Astrocyte (in vitro differentiated cells and primary cell): Measurements from ENCODE around the gene OTUB1. TPM values are rescaled to one million over a fixed set of nuclear protein-coding genes. Genes with fewer than 3 reads are reported as not detected.

Experiments used
- DNase-seq: peaks from one replicate; pipeline ENCODE4 v3.0.0-alpha.2; 2010; ENCODE audit warnings: low read depth
- FAIRE-seq: peaks from 2 replicates; lab custom pipeline; 2011; peaks lifted over from hg19 to GRCh38; lab: Jason Lieb, UNC
- H2AFZ ChIP-seq: 2 replicates; pipeline ENCODE4 v1.6.0; 2012; ENCODE audit warnings: low read depth, low read length, inconsistent platforms
- H3K27ac ChIP-seq: 2 replicates; pipeline ENCODE4 v1.5.1; 2011; ENCODE audit warnings: low read depth, low read length, inconsistent platforms
- H3K27me3 ChIP-seq: 2 replicates; pipeline ENCODE4 v1.6.0; 2011; ENCODE audit warnings: low read length, inconsistent platforms; ENCODE audit not compliant: insufficient read depth
- H3K36me3 ChIP-seq: 2 replicates; pipeline ENCODE4 v1.5.1; 2011; ENCODE audit warnings: low read length, inconsistent platforms; ENCODE audit not compliant: insufficient read depth
- H3K4me1 ChIP-seq: 2 replicates; pipeline ENCODE4 v1.5.1; 2011; ENCODE audit warnings: low read length, inconsistent platforms; ENCODE audit not compliant: insufficient read depth
- H3K4me2 ChIP-seq: 2 replicates; pipeline ENCODE4 v1.6.0; 2012; ENCODE audit warnings: low read length, inconsistent platforms
- H3K4me3 ChIP-seq: 2 replicates; pipeline ENCODE4 v1.5.1; 2011; ENCODE audit warnings: low read depth, mild to moderate bottlenecking, low read length, inconsistent platforms; ENCODE audit not compliant: insufficient read depth
- H3K79me2 ChIP-seq: 2 replicates; pipeline ENCODE4 v1.6.0; 2012; ENCODE audit warnings: mild to moderate bottlenecking, low read length, inconsistent platforms; ENCODE audit not compliant: insufficient read depth
- H3K9ac ChIP-seq: 2 replicates; pipeline ENCODE4 v1.6.0; 2012; ENCODE audit warnings: mild to moderate bottlenecking, low read length, inconsistent platforms
- H3K9me3 ChIP-seq: 2 replicates; pipeline ENCODE4 v1.5.1; 2012; ENCODE audit warnings: low read depth, mild to moderate bottlenecking, low read length, inconsistent platforms; ENCODE audit not compliant: insufficient read depth
- H4K20me1 ChIP-seq: 2 replicates; pipeline ENCODE4 v1.6.0; 2012; ENCODE audit warnings: low read length, inconsistent platforms; ENCODE audit not compliant: insufficient read depth
- H3K27ac Mint-ChIP-seq: one replicate; pipeline ENCODE4 v1.8.0; 2021; ENCODE audit warnings: mild to moderate bottlenecking, mixed read lengths; ENCODE audit not compliant: unreplicated experiment
- H3K27me3 Mint-ChIP-seq: one replicate; pipeline ENCODE4 v1.8.0; 2021; ENCODE audit warnings: low read depth, mixed read lengths; ENCODE audit not compliant: unreplicated experiment
- H3K36me3 Mint-ChIP-seq: one replicate; pipeline ENCODE4 v1.8.0; 2021; ENCODE audit warnings: low read depth, mixed read lengths; ENCODE audit not compliant: unreplicated experiment
- H3K4me1 Mint-ChIP-seq: one replicate; pipeline ENCODE4 v1.8.0; 2021; ENCODE audit warnings: low read depth, mixed read lengths; ENCODE audit not compliant: unreplicated experiment
- H3K4me3 Mint-ChIP-seq: one replicate; pipeline ENCODE4 v1.8.0; 2021; ENCODE audit warnings: mild to moderate bottlenecking, moderate library complexity, mixed read lengths; ENCODE audit not compliant: unreplicated experiment
- H3K9me3 Mint-ChIP-seq: one replicate; pipeline ENCODE4 v1.8.0; 2021; ENCODE audit warnings: mild to moderate bottlenecking, mixed read lengths; ENCODE audit not compliant: unreplicated experiment
- EZH2 ChIP-seq: IDR thresholded peaks from 2 replicates; pipeline ENCODE4 v1.6.1; 2012; ENCODE audit warnings: mild to moderate bottlenecking, low read length, inconsistent platforms; ENCODE audit not compliant: insufficient read depth
- total RNA-seq: library from RNA; stranded (reverse); gene quantifications from 2 replicates; pipeline ENCODE4 v1.2.1, GENCODE V29; 2021
- TF ChIP-seq, protein P1 (sequence below): IDR thresholded peaks from 2 replicates; pipeline ENCODE4 v1.5.1; 2011; ENCODE audit warnings: low read depth, mild to moderate bottlenecking, inconsistent platforms, low read length, moderate library complexity; ENCODE audit not compliant: insufficient read depth

The OTUB1 gene
- total RNA-seq, 1 donor from 2014 or later: 78.5 TPM

DNA sequence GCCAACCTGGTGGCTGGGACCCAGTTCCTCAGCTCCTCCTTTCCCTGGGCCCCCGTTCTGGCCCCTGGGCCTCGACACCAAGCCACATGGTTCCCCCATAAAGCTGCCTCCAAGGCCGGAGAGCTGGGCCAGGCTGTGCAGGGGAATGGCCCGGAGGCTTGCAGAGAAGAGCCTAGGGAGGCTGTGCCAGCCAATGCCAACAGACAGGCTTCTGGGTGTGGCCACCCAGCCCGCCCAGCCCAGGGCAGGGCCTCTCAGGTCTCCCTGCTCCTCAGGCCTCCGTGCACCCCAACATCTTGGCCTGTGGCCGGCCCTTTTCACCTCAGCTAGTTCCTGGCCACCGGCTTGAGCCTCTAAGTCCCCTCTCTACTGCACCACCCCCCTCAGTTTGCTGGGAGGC, 32.1 kb downstream of the OTUB1 start:
- no peak for FAIRE-seq
- peaks cover 37% of the 10 kb centered on the region for H3K27me3 Mint-ChIP-seq
- DNase-seq: no peak
- Histone ChIP-seq H3K36me3 (no peaks in the 10 kb centered on the region), H3K27ac (no peak overlapping the region), H3K9me3 (no peaks in the 10 kb centered on the region), H3K9ac (no peak overlapping the region), H3K4me3 (no peak overlapping the region), H3K27me3 (peaks cover 9% of the 10 kb centered on the region), H3K79me2 (no peaks in the 10 kb centered on the region), H3K4me2 (no peak overlapping the region), H4K20me1 (peaks cover 12% of the 10 kb centered on the region), H2AFZ (no peak overlapping the region), H3K4me1 (no peaks in the 10 kb centered on the region)
- no peaks in the 10 kb centered on the region for H3K4me1 Mint-ChIP-seq
- H3K4me3 Mint-ChIP-seq: no peak overlapping the region
- H3K36me3 Mint-ChIP-seq: no peaks in the 10 kb centered on the region
- TF ChIP-seq, protein P1, sequence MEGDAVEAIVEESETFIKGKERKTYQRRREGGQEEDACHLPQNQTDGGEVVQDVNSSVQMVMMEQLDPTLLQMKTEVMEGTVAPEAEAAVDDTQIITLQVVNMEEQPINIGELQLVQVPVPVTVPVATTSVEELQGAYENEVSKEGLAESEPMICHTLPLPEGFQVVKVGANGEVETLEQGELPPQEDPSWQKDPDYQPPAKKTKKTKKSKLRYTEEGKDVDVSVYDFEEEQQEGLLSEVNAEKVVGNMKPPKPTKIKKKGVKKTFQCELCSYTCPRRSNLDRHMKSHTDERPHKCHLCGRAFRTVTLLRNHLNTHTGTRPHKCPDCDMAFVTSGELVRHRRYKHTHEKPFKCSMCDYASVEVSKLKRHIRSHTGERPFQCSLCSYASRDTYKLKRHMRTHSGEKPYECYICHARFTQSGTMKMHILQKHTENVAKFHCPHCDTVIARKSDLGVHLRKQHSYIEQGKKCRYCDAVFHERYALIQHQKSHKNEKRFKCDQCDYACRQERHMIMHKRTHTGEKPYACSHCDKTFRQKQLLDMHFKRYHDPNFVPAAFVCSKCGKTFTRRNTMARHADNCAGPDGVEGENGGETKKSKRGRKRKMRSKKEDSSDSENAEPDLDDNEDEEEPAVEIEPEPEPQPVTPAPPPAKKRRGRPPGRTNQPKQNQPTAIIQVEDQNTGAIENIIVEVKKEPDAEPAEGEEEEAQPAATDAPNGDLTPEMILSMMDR: no peak
- no peak for TF ChIP-seq EZH2
- no peaks in the 10 kb centered on the region for H3K9me3 Mint-ChIP-seq
- H3K27ac Mint-ChIP-seq: no peak overlapping the region

DNA sequence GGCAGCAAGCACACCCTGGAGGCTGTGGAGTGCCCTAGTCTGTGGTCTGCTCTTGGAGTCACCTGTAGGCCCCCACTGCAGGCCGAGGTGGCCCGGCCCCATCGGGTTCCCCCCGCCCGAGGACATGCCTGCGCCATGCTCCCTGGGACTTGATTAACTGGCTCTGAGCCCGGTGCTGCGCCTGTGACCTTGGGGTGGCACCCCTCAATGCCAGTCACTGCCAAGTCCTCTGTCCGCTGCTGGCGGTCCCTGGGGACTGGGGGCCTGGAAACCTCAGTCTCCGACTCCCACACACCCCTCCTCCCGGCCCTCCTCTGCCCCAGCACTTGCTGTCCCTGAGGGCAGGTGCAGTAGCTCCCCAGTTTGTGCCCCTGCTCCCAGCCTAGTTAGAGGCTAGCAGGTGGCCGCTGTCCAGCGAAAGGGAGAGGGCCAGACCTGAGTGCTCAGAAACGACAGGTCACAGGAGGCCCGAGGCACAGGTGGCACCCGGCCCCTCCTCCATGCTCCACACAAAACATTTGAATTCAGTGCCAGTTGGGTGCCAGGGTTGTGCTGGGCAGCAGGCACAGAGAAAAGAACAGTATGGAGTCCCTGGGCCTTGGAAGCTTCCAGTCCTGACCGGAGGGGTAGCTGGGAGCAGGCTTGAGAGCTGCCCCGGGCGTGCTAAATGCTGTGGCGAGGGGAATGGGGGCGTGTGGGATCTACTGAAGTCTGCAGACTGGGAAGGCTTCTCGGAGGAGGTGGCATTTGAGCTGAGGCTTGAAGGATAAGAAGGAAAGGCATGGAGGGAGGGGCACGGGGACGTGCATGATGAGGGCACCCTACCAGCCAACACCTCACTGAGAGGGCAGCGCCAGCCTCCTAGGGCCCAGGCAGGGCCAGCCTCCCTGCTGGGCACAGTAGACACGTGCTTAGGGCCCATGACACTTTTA, 33.1 kb downstream of the OTUB1 start:
- no peaks in the 10 kb centered on the region for H3K9me3 ChIP-seq
- H3K36me3 ChIP-seq: no peaks in the 10 kb centered on the region
- no peaks in the 10 kb centered on the region for H3K9me3 Mint-ChIP-seq
- H3K4me3 ChIP-seq: no peak overlapping the region
- DNase-seq: no peak
- no peak overlapping the region for H3K9ac ChIP-seq
- H3K4me1 ChIP-seq: no peaks in the 10 kb centered on the region
- peaks cover 9% of the 10 kb centered on the region for H3K27me3 ChIP-seq
- no peaks in the 10 kb centered on the region for H3K4me1 Mint-ChIP-seq
- peaks cover 12% of the 10 kb centered on the region for H4K20me1 ChIP-seq
- no peak overlapping the region for H2AFZ ChIP-seq
- H3K27ac ChIP-seq: no peak overlapping the region
- peak overlapping the region; percentile 69 for H3K27ac Mint-ChIP-seq
- no peak for FAIRE-seq
- H3K36me3 Mint-ChIP-seq: no peaks in the 10 kb centered on the region
- no peaks in the 10 kb centered on the region for H3K79me2 ChIP-seq
- peaks cover 36% of the 10 kb centered on the region for H3K27me3 Mint-ChIP-seq
- TF ChIP-seq, protein P1: no peak
- no peak for TF ChIP-seq EZH2
- no peak overlapping the region for H3K4me3 Mint-ChIP-seq
- no peak overlapping the region for H3K4me2 ChIP-seq
